ENCODE results near the gene BPIFB6. TPM values are rescaled to one million over a fixed set of nuclear protein-coding genes. Genes with fewer than 3 reads are reported as not detected.

BPIFB6 gene
- total and polyA plus RNA-seq, 10 of the 15 experiments (the other 5 are each of a cell fraction or from before 2014, with no cell fraction given), result not detected

DNA sequence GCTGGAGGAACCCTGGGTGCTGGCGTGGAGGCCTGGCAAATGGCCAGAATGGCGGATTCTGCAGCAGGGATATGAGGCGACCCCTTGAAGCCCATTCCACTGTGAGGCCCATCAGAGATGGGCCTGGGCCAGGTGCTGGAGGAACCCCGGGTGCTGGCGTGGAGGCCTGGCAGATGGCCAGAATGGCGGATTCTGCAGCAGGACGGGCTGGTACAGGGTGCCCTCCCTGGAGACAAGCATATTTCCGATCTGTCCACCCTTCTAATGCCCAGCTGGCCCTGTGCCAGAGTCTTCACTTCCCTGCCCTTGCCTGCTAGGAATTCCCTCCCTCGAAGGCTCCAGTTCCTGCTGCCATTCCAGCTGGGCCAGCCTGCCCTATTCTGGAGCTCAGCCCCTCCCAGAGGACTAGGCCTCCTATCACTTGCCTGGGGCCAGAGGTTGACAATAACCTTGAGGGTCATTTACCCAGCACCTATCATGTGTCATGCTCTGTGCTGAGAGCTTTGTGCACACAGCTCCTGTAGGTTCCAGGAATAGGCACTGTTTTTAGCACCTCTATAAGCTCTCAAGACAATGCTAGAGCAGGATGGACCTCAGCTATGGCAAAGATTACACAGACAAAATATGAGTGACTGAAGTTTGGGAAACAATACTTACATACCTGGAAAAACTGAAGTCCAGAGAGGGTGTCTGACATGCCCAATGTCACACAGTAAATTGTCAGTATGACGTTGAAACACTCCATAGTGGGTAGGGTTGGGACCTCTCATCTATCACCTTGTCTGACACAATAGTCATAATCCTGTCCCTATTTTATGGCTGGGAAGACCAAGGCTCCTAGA lies 48.6 kb upstream of the BPIFB6 start:
- H2AFZ ChIP-seq (ENCODE audit: control insufficient read depth, low read depth, low read length), result no peak overlapping the region
- ChIA-PET RAD21 (ENCODE audit: unreplicated experiment) (interaction anchor here (0.9 kb wide), 1 partner anchor 13 kb away, joined by 3 read pairs; no protein-coding TSS in a partner anchor), CTCF (no interaction called here), POLR2A (no interaction called here), SMC1A (ENCODE audit: uncharacterized antibody, unreplicated experiment) (no interaction called here)
- no peak overlapping the region for H3K27ac ChIP-seq (ENCODE audit: control insufficient read depth, insufficient read depth)
- no peaks in the 10 kb centered on the region for H3K4me1 ChIP-seq (ENCODE audit: control insufficient read depth, insufficient read depth, low read length)
- intact Hi-C loops (cut with micrococcal nuclease; ENCODE audit: unreplicated experiment), result no loop called here
- TF ChIP-seq KDM1A (IDR thresholded peaks at IDR 0.05; ENCODE audit: borderline replicate concordance), result no peak
- TF ChIP-seq FOXM1 (IDR thresholded peaks at IDR 0.05; ENCODE audit: low read depth, low read length), result no peak
- TF ChIP-seq RELA (IDR thresholded peaks at IDR 0.05; ENCODE audit: borderline replicate concordance, partially characterized antibody), result no peak
- no peak for TF ChIP-seq ESRRA (IDR thresholded peaks at IDR 0.05; ENCODE audit: low read length)
- TF ChIP-seq DPF2 (IDR thresholded peaks at IDR 0.05), result no peak
- TF ChIP-seq BRCA1 (IDR thresholded peaks at IDR 0.05; ENCODE audit: low read depth, low read length), result no peak
- H3K9ac ChIP-seq (ENCODE audit: control insufficient read depth, insufficient read depth, low read length), result no peak overlapping the region
- no peak for DNase-seq (ENCODE audit: low read depth, low spot score)
- H3K4me3 ChIP-seq, result no peak overlapping the region
- no peaks in the 10 kb centered on the region for H3K9me3 ChIP-seq (replicated peaks; ENCODE audit: control insufficient read depth, insufficient read depth, low read length)
- H3K79me2 ChIP-seq (ENCODE audit: control insufficient read depth, insufficient read depth, low read length), result no peaks in the 10 kb centered on the region
- 39% methylated on average over 10 of the region's 10 CpGs for WGBS (ENCODE audit: insufficient coverage, insufficient replicate concordance, low lambda C conversion rate, missing lambda C conversion rate)
- no peaks in the 10 kb centered on the region; a peak in 2 of 4 replicates for H3K27me3 ChIP-seq (replicated peaks in 1 of 2; ENCODE audit: control insufficient read depth in 2 of 2, insufficient read depth in 2 of 2, low read length in 1 of 2)
- in situ Hi-C loops (cut with MboI), result no loop called here
- no peaks in the 10 kb centered on the region for H3K36me3 ChIP-seq (ENCODE audit: control insufficient read depth in 2 of 2, insufficient read depth in 2 of 2, low read length in 1 of 2)
- H3K4me2 ChIP-seq (ENCODE audit: control insufficient read depth, insufficient read depth), result no peak overlapping the region
- FAIRE-seq, result no peak
- ATAC-seq, result no peak
- BruUV-seq (replicated peaks), result no TSS peak
- H4K20me1 ChIP-seq (ENCODE audit: control insufficient read depth, insufficient read depth), result no peaks in the 10 kb centered on the region

GRCh38 chr20:32983459-32984112 lies 47.9 kb upstream of the BPIFB6 start:
- Histone ChIP-seq H3K79me2 (ENCODE audit: control insufficient read depth, insufficient read depth, low read length) (no peaks in the 10 kb centered on the region), H3K36me3 (ENCODE audit: control insufficient read depth in 2 of 2, insufficient read depth in 2 of 2, low read length in 1 of 2) (no peaks in the 10 kb centered on the region), H3K9ac (ENCODE audit: control insufficient read depth, insufficient read depth, low read length) (no peak overlapping the region), H3K9me3 (replicated peaks; ENCODE audit: control insufficient read depth, insufficient read depth, low read length) (no peaks in the 10 kb centered on the region), H2AFZ (ENCODE audit: control insufficient read depth, low read depth, low read length) (no peak overlapping the region), H3K27ac (ENCODE audit: control insufficient read depth, insufficient read depth) (no peak overlapping the region), H3K4me3 (no peak overlapping the region), H3K27me3 (replicated peaks in 1 of 2; ENCODE audit: control insufficient read depth in 2 of 2, insufficient read depth in 2 of 2, low read length in 1 of 2) (no peaks in the 10 kb centered on the region; a peak in 2 of 4 replicates), H4K20me1 (ENCODE audit: control insufficient read depth, insufficient read depth) (no peaks in the 10 kb centered on the region), H3K4me1 (ENCODE audit: control insufficient read depth, insufficient read depth, low read length) (no peaks in the 10 kb centered on the region), H3K4me2 (ENCODE audit: control insufficient read depth, insufficient read depth) (no peak overlapping the region)
- DNase-seq (ENCODE audit: low read depth, low spot score) (no peak), ATAC-seq (no peak), FAIRE-seq (no peak)
- CTCF ChIA-PET, result no interaction called here
- SMC1A ChIA-PET (ENCODE audit: uncharacterized antibody, unreplicated experiment), result no interaction called here
- in situ Hi-C loops (cut with MboI), result no loop called here
- POLR2A ChIA-PET, result no interaction called here
- WGBS (ENCODE audit: insufficient coverage, insufficient replicate concordance, low lambda C conversion rate, missing lambda C conversion rate), result 71% methylated on average over 12 of the region's 12 CpGs
- BruUV-seq (replicated peaks), result no TSS peak
- intact Hi-C loops (cut with micrococcal nuclease; ENCODE audit: unreplicated experiment), result no loop called here
- RAD21 ChIA-PET (ENCODE audit: unreplicated experiment), result interaction anchor here (0.9 kb wide), 1 partner anchor 12 kb away, joined by 3 read pairs; no protein-coding TSS in a partner anchor
- no peak for TF ChIP-seq SUPT20H (IDR thresholded peaks at IDR 0.05; ENCODE audit: borderline replicate concordance, control insufficient read depth, low read depth, low read length)
- TF ChIP-seq, protein P1, sequence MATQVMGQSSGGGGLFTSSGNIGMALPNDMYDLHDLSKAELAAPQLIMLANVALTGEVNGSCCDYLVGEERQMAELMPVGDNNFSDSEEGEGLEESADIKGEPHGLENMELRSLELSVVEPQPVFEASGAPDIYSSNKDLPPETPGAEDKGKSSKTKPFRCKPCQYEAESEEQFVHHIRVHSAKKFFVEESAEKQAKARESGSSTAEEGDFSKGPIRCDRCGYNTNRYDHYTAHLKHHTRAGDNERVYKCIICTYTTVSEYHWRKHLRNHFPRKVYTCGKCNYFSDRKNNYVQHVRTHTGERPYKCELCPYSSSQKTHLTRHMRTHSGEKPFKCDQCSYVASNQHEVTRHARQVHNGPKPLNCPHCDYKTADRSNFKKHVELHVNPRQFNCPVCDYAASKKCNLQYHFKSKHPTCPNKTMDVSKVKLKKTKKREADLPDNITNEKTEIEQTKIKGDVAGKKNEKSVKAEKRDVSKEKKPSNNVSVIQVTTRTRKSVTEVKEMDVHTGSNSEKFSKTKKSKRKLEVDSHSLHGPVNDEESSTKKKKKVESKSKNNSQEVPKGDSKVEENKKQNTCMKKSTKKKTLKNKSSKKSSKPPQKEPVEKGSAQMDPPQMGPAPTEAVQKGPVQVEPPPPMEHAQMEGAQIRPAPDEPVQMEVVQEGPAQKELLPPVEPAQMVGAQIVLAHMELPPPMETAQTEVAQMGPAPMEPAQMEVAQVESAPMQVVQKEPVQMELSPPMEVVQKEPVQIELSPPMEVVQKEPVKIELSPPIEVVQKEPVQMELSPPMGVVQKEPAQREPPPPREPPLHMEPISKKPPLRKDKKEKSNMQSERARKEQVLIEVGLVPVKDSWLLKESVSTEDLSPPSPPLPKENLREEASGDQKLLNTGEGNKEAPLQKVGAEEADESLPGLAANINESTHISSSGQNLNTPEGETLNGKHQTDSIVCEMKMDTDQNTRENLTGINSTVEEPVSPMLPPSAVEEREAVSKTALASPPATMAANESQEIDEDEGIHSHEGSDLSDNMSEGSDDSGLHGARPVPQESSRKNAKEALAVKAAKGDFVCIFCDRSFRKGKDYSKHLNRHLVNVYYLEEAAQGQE (IDR thresholded peaks at IDR 0.05; ENCODE audit: low read depth, low read length), result no peak
- no peak for TF ChIP-seq SMARCA5 (IDR thresholded peaks at IDR 0.05)
- TF ChIP-seq BCLAF1 (IDR thresholded peaks at IDR 0.05), result no peak

All from GM12878 (cell line).